Measurements from ENCODE around the gene ZNF343.
"Not testable (repeated sequence)": the region's sequence is repeated elsewhere in the genome, so short reads cannot be mapped to it uniquely, and the experiment has no call there.

GRCh38 chr20:2504803-2505202 lies 3.9 kb downstream of the ZNF343 start:
- not testable (repeated sequence) for TF ChIP-seq EZH2phosphoT487 (IDR thresholded peaks at IDR 0.05; ENCODE audit: borderline replicate concordance); POLR2A (IDR thresholded peaks at IDR 0.05; ENCODE audit: borderline replicate concordance, extremely low read depth, insufficient read depth, insufficient read length); RAD21 (IDR thresholded peaks at IDR 0.05; ENCODE audit: low read depth); CBX3 (IDR thresholded peaks at IDR 0.05; ENCODE audit: low read depth); CEBPB (IDR thresholded peaks at IDR 0.05; ENCODE audit: low read depth); TCF7L2 (IDR thresholded peaks at IDR 0.05; ENCODE audit: borderline replicate concordance, extremely low read depth, insufficient read depth, insufficient read length); SP1 (IDR thresholded peaks at IDR 0.05; ENCODE audit: low read depth); JUND (IDR thresholded peaks at IDR 0.05)
- TF ChIP-seq, protein P1, sequence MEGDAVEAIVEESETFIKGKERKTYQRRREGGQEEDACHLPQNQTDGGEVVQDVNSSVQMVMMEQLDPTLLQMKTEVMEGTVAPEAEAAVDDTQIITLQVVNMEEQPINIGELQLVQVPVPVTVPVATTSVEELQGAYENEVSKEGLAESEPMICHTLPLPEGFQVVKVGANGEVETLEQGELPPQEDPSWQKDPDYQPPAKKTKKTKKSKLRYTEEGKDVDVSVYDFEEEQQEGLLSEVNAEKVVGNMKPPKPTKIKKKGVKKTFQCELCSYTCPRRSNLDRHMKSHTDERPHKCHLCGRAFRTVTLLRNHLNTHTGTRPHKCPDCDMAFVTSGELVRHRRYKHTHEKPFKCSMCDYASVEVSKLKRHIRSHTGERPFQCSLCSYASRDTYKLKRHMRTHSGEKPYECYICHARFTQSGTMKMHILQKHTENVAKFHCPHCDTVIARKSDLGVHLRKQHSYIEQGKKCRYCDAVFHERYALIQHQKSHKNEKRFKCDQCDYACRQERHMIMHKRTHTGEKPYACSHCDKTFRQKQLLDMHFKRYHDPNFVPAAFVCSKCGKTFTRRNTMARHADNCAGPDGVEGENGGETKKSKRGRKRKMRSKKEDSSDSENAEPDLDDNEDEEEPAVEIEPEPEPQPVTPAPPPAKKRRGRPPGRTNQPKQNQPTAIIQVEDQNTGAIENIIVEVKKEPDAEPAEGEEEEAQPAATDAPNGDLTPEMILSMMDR (IDR thresholded peaks at IDR 0.05 in 2 of 3, conservative IDR thresholded peaks at IDR 0.05 in 1 of 3; ENCODE audit: borderline replicate concordance in 1 of 3, insufficient read depth in 1 of 3, low read depth in 2 of 3, low read length in 2 of 3): not testable (repeated sequence)
